ENCODE results near the gene CEP43.

GRCh38 chr6:166966268-166966667, 32.9 kb upstream of the CEP43 start:
- TF ChIP-seq CTCF (IDR thresholded peaks at IDR 0.05; ENCODE audit: low read length) (no peak), EZH2 (IDR thresholded peaks at IDR 0.05; ENCODE audit: borderline replicate concordance, low read length) (no peak)

Measured in OCI-LY1 (cell line).